HG02885 (cell line): ENCODE measurements around the gene MOB1B.
"Not testable (repeated sequence)": the region's sequence is repeated elsewhere in the genome, so short reads cannot be mapped to it uniquely, and the experiment has no call there.

ENCODE experiments used
- ATAC-seq: cut with Tn5 transposase; IDR thresholded peaks from one replicate; pipeline ENCODE4 v1.9.1; 2021; ENCODE audit warnings: mild to moderate bottlenecking; ENCODE audit not compliant: unreplicated experiment, poor library complexity

MOB1B gene

GRCh38 chr4:70946939-70947338 lies 44.8 kb downstream of the MOB1B start:
- ATAC-seq = no peak

- no peak for ATAC-seq
These were observed 46.6 kb downstream of the MOB1B start for GRCh38 chr4:70948665-70949260.

- ATAC-seq = no peak
These were observed 51.9 kb downstream of the MOB1B start for GRCh38 chr4:70954032-70954431.

- no peak for ATAC-seq
These were observed 54.5 kb downstream of the MOB1B start for GRCh38 chr4:70956549-70957210.

- ATAC-seq = no peak
These were observed 56.5 kb downstream of the MOB1B start for GRCh38 chr4:70958681-70959080.

DNA sequence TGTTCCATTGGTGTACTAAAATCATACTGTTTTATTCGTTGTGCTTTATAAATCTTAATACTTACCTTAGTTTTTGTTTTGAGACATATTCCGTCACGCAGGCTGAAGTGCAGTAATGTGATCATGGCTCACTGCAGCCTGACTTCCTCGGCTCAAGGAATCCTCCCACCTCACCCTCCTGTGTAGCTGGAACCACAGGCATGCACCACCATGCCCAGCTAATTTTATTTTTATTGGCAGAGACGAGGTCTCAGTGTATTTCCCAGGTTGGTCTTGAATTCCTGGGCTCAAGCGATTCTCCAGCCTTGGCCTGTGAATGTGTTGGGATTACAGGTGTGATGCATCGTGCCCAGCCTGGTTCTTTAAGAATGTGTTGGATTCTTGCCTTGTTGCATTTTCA lies 66.9 kb downstream of the MOB1B start:
- ATAC-seq = no peak

DNA sequence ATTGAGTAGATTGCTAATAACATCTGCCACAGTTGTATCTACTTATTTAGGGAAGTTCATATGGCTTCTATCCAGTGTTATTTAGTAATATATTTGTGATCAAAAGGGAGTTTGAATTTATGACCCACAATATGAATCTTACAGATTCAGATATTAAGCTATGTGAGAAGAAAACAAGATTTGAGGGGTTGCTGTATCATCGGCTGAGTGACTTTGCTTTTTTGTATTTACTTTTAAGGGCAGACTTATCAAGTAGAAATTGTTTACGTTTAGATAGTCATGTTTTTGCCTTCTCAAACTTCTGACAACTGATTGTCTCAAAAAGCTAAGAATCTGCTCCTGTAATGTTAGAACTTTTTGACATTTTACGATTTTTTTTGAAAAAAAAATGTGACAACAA lies 74.1 kb downstream of the MOB1B start:
- no peak for ATAC-seq

DNA sequence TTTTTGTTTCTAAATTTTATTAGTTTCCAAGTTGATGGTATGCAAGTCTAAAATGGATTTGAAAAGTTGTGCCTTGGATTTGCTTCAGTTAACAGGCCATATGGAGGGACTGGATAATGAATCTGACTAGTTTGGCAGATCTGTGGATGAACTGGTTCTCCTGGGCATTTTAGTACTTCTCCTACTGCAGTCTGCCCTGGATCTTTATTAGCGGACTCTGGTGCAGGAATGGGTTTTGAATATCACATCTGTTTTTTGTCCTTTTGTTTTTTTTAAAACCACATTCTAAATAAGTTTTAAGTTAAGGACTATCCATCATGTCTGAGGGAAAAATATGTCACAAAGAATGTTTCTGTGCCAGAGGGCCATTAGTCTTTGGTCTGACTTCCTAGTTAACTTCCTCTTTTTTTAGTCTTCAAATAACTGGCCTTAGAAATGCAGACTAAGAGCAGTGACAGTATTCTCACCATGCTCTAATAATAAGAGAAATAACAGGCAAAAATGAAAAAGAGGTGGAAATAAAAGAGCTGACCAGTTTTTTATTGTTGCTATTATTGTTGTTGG lies 77.4 kb downstream of the MOB1B start:
- peak; percentile 80 for ATAC-seq

DNA sequence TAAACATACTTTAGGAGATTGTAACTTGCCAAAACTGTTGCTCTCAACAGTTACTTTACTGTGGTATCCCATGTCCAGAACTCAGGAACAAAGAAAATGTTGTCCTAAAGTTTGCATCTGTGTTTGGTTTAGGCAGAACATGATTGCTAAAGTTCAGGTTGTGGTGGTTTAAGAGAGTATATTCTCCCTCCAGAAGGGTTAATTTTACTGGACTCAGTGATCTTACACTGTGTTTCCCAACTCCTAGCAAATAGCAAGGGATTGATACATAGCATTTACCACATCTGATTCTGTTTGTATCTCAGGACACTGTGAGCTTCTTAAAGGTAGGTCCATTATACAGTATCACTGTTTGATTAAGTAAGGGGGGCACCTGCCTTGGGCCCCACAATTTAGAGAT lies 78.0 kb downstream of the MOB1B start:
- ATAC-seq = no peak

DNA sequence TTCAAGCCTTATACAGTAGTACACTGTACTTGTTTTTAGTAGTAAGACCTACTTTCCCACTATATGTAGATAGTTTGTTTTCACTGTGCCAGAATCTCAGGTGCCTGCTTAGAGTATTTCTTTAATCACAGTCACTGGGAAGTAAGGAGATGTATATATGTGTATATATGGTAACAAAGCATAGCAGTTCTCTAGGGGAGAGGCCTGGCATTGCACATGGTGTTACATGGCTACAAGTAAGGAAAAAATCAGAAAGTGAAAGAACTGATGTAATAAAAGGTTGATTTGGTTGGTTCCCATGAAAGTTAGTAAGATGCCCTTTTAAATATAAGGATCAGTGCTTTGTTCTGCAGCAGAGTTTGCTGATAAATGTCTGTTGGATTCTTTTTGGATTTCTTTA lies 81.9 kb downstream of the MOB1B start:
- no peak for ATAC-seq

DNA sequence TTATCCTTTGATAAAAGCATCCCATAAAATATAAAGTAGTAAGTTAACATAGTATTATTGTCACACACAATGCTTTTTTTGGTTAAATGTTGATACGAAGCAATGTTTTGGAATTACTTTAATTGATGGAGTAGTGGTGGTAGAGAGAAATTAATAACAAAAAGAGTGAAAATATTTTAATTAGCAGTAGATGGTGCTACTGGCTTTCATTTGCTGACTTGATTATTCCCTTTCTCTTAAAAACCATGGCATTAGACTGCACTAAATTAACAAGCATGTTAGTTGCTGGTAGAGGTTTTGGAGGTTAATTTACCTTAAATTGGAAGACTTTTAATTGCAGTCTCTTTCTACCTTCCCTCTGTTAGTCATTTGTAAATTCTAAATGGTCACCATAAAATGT lies 82.4 kb downstream of the MOB1B start:
- ATAC-seq = no peak

DNA sequence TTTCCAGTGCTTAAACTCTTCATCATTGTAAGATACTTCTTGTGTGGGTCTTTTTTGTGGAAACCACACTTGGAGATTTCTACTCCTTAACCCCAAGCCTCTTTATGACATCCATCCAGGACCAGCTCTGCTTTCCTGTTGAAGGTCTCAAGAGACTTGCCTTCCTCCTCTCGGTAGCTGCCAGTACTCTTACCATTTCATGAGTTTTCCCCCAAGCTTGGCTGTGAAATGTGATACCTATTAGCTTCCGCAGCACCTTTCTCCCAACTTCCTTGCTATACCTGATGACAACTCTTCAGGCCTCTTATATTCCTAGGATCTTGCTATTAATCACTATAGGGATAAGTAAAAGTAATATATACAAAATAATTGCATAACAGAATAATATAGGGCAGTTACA lies 89.4 kb downstream of the MOB1B start:
- ATAC-seq = no peak

GRCh38 chr4:70992391-70992881 lies 90.3 kb downstream of the MOB1B start:
- no peak for ATAC-seq

GRCh38 chr4:70993181-70994068 lies 91.3 kb downstream of the MOB1B start, which contains the start of gene DCK:
TSS of gene DCK (plus strand) at chr4:70993649. CDS start at chr4:70993836, 187 bp downstream.
- peak; percentile 79 for ATAC-seq

DNA sequence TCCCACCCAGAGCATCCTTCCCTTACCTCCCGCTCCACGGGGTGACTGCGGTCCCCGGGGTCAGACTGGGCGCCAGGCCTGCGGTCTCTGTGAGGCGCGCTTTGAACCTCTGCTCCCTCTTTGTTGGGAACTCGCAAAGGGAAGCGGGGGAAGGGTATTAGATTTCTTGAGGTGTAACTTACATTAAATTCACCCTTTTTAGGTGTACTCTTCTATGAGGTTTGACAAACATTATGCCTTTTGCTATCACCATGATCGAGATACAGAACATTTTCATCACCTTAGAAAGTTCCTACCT lies 91.8 kb downstream of the MOB1B start:
- ATAC-seq = no peak

GRCh38 chr4:70994387-70995099 lies 92.4 kb downstream of the MOB1B start:
- ATAC-seq = peak; percentile 41

- no peak for ATAC-seq
These were observed 93.8 kb downstream of the MOB1B start for GRCh38 chr4:70996018-70996360.

DNA sequence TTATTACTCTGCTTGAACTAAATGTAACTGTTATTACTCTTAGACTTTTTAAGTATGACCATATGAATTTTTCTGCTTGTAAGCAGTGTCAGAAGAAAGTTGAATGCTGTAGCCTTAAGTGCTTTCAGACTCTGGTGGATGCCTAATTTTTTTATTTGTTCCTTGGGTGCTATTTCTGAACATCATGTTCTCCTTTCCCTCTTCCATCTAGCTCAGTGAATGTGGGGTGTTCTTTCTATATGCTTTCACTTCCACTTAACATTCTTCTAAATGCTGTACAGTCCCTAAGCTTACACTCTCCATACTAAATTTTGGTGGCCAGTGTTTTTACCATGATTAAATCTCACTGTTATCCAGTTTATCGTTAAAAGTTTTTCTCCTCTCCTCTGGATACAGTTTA lies 94.9 kb downstream of the MOB1B start:
- ATAC-seq = no peak

DNA sequence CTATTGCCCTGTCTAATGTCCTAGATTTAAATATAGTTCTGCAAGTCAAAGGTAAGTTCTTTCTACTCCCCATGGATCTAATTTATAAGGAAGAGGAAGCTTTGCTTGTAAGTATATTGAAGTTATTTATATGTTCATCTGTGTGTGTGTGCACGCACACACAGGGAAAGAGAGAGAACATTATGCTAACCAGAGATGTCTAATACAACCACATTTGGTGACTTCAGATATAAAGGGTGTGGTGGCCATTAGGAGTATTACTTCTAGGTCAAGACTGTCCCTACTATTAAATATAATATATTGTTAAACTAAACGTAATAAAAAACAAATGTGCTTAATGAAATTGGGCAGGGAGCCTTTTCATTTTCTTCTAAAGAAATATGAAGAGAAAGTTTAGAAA lies 95.4 kb downstream of the MOB1B start:
- no peak for ATAC-seq

DNA sequence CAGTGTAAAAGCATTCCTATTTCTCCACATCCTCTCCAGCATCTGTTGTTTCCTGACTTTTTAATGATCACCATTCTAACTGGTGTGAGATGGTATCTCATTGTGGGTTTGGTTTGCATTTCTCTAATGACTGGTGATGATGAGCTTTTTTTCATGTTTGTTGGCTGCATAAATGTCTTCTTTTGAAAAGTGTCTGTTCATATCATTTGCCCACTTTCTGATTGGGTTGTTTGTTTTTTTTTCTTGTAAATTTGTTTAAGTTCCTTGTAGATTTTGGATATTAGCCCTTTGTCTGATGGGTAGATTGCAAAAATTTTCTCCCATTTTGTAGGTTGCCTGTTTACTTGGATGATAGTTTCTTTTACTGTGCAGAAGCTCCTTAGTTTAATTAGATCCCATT lies 97.5 kb downstream of the MOB1B start:
- ATAC-seq = not testable (repeated sequence)
